Nephron (organoid): ENCODE measurements around the gene THSD4.

Source experiments
- H3K27ac Mint-ChIP-seq, 3 experiments: 2 replicates each; pipeline ENCODE4 v1.8.0; 2020; ENCODE audit warnings: mixed read lengths in 3 of 3, mild to moderate bottlenecking in 2 of 3, moderate library complexity in 1 of 3
- H3K27me3 Mint-ChIP-seq: 2 replicates; pipeline ENCODE4 v1.8.0; 2021; ENCODE audit warnings: low read depth, mild to moderate bottlenecking, moderate library complexity, mixed read lengths
- H3K36me3 Mint-ChIP-seq: 2 replicates; pipeline ENCODE4 v1.8.0; 2020; ENCODE audit warnings: low read depth, mixed read lengths
- H3K4me1 Mint-ChIP-seq: 2 replicates; pipeline ENCODE4 v1.8.0; 2020; ENCODE audit warnings: mixed read lengths
- H3K4me3 Mint-ChIP-seq, 3 experiments: 2 replicates each; pipeline ENCODE4 v1.8.0; 2020; ENCODE audit warnings: mild to moderate bottlenecking in 3 of 3, mixed read lengths in 3 of 3, moderate library complexity in 2 of 3
- H3K9me3 Mint-ChIP-seq: 2 replicates; pipeline ENCODE4 v1.8.0; 2020; ENCODE audit warnings: mixed read lengths
- CTCF ChIP-seq, 3 experiments: fragments of 200-600 bp; sonication (generic); IDR thresholded peaks; one replicate each; pipeline ENCODE4 v1.5.0; 2021; ENCODE audit warnings: antibody characterized with exemption in 3 of 3; ENCODE audit not compliant: unreplicated experiment in 3 of 3

Gene THSD4

GRCh38 chr15:71431343-71432336 is 316.4 kb downstream of the THSD4 start:
- peaks cover 3% of the 10 kb centered on the region for H3K36me3 Mint-ChIP-seq
- H3K4me3 Mint-ChIP-seq = no peak overlapping the region
- no peak for TF ChIP-seq CTCF (IDR thresholded peaks at IDR 0.05; ENCODE audit: unreplicated experiment in 3 of 3)

GRCh38 chr15:71433402-71433801 is 318.1 kb downstream of the THSD4 start:
- Mint-ChIP-seq H3K4me3 (no peak overlapping the region), H3K27ac (no peak overlapping the region), H3K36me3 (peaks cover 3% of the 10 kb centered on the region)

More at GRCh38 chr15:71431343-71432336, 316.4 kb downstream of the THSD4 start:
- Mint-ChIP-seq H3K27ac (peak overlapping the region in 1 of 3 experiments; percentile 31), H3K4me1 (peaks cover 13% of the 10 kb centered on the region), H3K9me3 (no peaks in the 10 kb centered on the region), H3K27me3 (no peaks in the 10 kb centered on the region)

GRCh38 chr15:71434774-71435173 is 319.5 kb downstream of the THSD4 start:
- peaks cover 13% of the 10 kb centered on the region for H3K4me1 Mint-ChIP-seq
- no peak for TF ChIP-seq CTCF (IDR thresholded peaks at IDR 0.05; ENCODE audit: unreplicated experiment in 3 of 3)
- peaks cover 3% of the 10 kb centered on the region for H3K36me3 Mint-ChIP-seq
- H3K4me3 Mint-ChIP-seq = no peak overlapping the region
- no peaks in the 10 kb centered on the region for H3K9me3 Mint-ChIP-seq
- no peaks in the 10 kb centered on the region for H3K27me3 Mint-ChIP-seq
- H3K27ac Mint-ChIP-seq = peak overlapping the region in 1 of 3 experiments; percentile 31

More at GRCh38 chr15:71433402-71433801, 318.1 kb downstream of the THSD4 start:
- Mint-ChIP-seq H3K9me3 (no peaks in the 10 kb centered on the region), H3K27me3 (no peaks in the 10 kb centered on the region), H3K4me1 (peaks cover 13% of the 10 kb centered on the region)
- TF ChIP-seq CTCF (IDR thresholded peaks at IDR 0.05; ENCODE audit: unreplicated experiment in 3 of 3) = no peak

- Mint-ChIP-seq H3K27me3 (no peaks in the 10 kb centered on the region), H3K9me3 (no peaks in the 10 kb centered on the region), H3K27ac (peak overlapping the region in 1 of 3 experiments; percentile 31), H3K4me3 (no peak overlapping the region), H3K36me3 (peaks cover 3% of the 10 kb centered on the region), H3K4me1 (peaks cover 15% of the 10 kb centered on the region)
- no peak for TF ChIP-seq CTCF (IDR thresholded peaks at IDR 0.05; ENCODE audit: unreplicated experiment in 3 of 3)
Observed at GRCh38 chr15:71435552-71435951, 320.3 kb downstream of the THSD4 start.

GRCh38 chr15:71436854-71437253 is 321.6 kb downstream of the THSD4 start:
- H3K27ac Mint-ChIP-seq = no peak overlapping the region

More at GRCh38 chr15:71436854-71437253, 321.6 kb downstream of the THSD4 start:
- Mint-ChIP-seq H3K4me3 (no peak overlapping the region), H3K27me3 (no peaks in the 10 kb centered on the region), H3K9me3 (no peaks in the 10 kb centered on the region), H3K4me1 (peaks cover 10% of the 10 kb centered on the region), H3K36me3 (peaks cover 3% of the 10 kb centered on the region)
- TF ChIP-seq CTCF (IDR thresholded peaks at IDR 0.05; ENCODE audit: unreplicated experiment in 3 of 3) = no peak
